Muscle layer of duodenum (tissue), 2 donors: ENCODE data around the gene AGBL4.

Experiments used
- H3K27ac ChIP-seq: one replicate; pipeline ENCODE4 v1.7.0; 2013; ENCODE audit warnings: mild to moderate bottlenecking, low read length
- H3K27me3 ChIP-seq: one replicate; pipeline ENCODE4 v1.7.0; 2013; ENCODE audit warnings: low read depth, mild to moderate bottlenecking, control low read depth, low read length
- H3K36me3 ChIP-seq, 2 donors: one replicate each; pipeline ENCODE4 v1.7.0; 2013; ENCODE audit warnings: low read length in 2 of 2, control low read depth in 1 of 2, mild to moderate bottlenecking in 1 of 2; ENCODE audit not compliant: insufficient read depth in 2 of 2, control insufficient read depth in 1 of 2
- H3K4me1 ChIP-seq, 2 donors: one replicate each; pipeline ENCODE4 v1.7.0; 2013; ENCODE audit warnings: low read length in 2 of 2, mild to moderate bottlenecking in 2 of 2, control low read depth in 1 of 2, moderate library complexity in 1 of 2; ENCODE audit not compliant: insufficient read depth in 2 of 2, control insufficient read depth in 1 of 2
- H3K4me3 ChIP-seq, 2 donors: one replicate each; pipeline ENCODE4 v1.7.0; 2013; ENCODE audit warnings: low read length in 2 of 2, low read depth in 1 of 2, mild to moderate bottlenecking in 1 of 2
- H3K9me3 ChIP-seq, 2 donors: one replicate each; pipeline ENCODE4 v1.7.0; 2013; ENCODE audit warnings: low read length in 2 of 2, control low read depth in 1 of 2, mild to moderate bottlenecking in 1 of 2; ENCODE audit not compliant: control insufficient read depth in 1 of 2
- donor health status: healthy.

AGBL4 gene

GRCh38 chr1:48758976-48759375 is 1264.8 kb downstream of the AGBL4 start:
- Histone ChIP-seq H3K27ac (no peak overlapping the region), H3K4me1 (peaks cover 3 to 4% of the 10 kb centered on the region in 2 donors)

GRCh38 chr1:48757363-48757762 is 1266.4 kb downstream of the AGBL4 start:
- no peak overlapping the region for H3K4me3 ChIP-seq
- no peaks in the 10 kb centered on the region for H3K27me3 ChIP-seq
- peaks cover 3 to 4% of the 10 kb centered on the region in 2 donors for H3K4me1 ChIP-seq
- H3K27ac ChIP-seq, result no peak overlapping the region
- H3K36me3 ChIP-seq, result peaks cover 8 to 33% of the 10 kb centered on the region in 2 donors
- no peaks in the 10 kb centered on the region for H3K9me3 ChIP-seq

More at GRCh38 chr1:48758976-48759375, 1264.8 kb downstream of the AGBL4 start:
- Histone ChIP-seq H3K4me3 (no peak overlapping the region), H3K27me3 (no peaks in the 10 kb centered on the region), H3K9me3 (no peaks in the 10 kb centered on the region), H3K36me3 (peaks cover 8 to 30% of the 10 kb centered on the region in 2 donors)

GRCh38 chr1:48756683-48757316 is 1267.0 kb downstream of the AGBL4 start:
- no peak overlapping the region for H3K4me3 ChIP-seq
- no peak overlapping the region for H3K27ac ChIP-seq
- H3K9me3 ChIP-seq, result no peaks in the 10 kb centered on the region
- no peaks in the 10 kb centered on the region for H3K27me3 ChIP-seq
- H3K4me1 ChIP-seq, result peaks cover 3 to 4% of the 10 kb centered on the region in 2 donors
- peaks cover 8 to 33% of the 10 kb centered on the region in 2 donors for H3K36me3 ChIP-seq

DNA sequence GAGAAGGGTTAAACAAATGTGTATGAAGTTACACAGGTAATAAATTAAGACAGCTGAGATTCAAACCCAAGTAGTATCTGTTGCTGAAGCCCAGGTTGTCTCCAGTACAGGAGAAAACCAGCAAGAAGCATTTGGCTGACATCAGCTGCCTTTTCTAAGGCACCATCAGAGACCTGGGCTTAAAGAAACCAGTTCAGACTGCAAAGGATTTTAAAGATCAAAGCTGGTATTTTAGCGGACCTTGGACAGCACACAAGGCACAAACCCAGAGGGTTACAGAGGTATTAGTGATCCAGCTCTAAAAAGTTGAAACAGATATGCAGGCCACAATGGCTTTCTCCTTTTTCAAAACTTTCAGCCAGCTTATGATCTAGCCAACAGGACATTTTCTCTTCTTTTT is 1270.5 kb downstream of the AGBL4 start:
- H3K4me1 ChIP-seq, result peaks cover 0 to 4% of the 10 kb centered on the region in 2 donors
- H3K27ac ChIP-seq, result no peak overlapping the region
- no peaks in the 10 kb centered on the region for H3K9me3 ChIP-seq
- peaks cover 4 to 36% of the 10 kb centered on the region in 2 donors for H3K36me3 ChIP-seq
- no peaks in the 10 kb centered on the region for H3K27me3 ChIP-seq
- H3K4me3 ChIP-seq, result no peak overlapping the region

DNA sequence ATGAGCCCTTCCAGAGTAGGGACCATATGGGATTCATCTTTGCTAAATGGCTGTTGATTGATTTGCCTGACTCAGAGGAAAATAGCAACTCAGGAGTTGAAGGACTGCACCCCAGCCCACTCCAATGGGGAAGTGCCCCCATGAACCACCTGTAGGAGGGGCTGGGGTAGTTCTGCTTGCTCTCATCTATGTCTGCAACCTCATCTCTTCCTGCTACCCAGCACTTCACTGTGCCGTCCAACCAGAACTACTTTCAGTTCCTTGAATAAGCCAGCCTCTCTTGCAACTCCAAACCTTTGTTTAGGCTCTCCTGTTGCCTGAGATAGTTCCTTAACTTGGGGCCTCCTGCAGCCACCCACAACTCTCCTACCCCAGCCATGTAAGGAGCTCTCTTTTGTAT is 1273.6 kb downstream of the AGBL4 start:
- Histone ChIP-seq H3K4me3 (no peak overlapping the region), H3K27me3 (no peaks in the 10 kb centered on the region), H3K27ac (no peak overlapping the region), H3K4me1 (peaks cover 0 to 4% of the 10 kb centered on the region in 2 donors), H3K9me3 (no peaks in the 10 kb centered on the region), H3K36me3 (peaks cover 5 to 37% of the 10 kb centered on the region in 2 donors)

- Histone ChIP-seq H3K9me3 (no peaks in the 10 kb centered on the region), H3K4me1 (peaks cover 0 to under 1% of the 10 kb centered on the region in 2 donors), H3K27ac (no peak overlapping the region), H3K4me3 (no peak overlapping the region), H3K36me3 (peaks cover 5 to 33% of the 10 kb centered on the region in 2 donors), H3K27me3 (no peaks in the 10 kb centered on the region)
Observed at GRCh38 chr1:48749068-48749467, 1274.7 kb downstream of the AGBL4 start.

- Histone ChIP-seq H3K36me3 (peaks cover 6 to 30% of the 10 kb centered on the region in 2 donors), H3K27ac (no peak overlapping the region), H3K4me3 (no peak overlapping the region), H3K4me1 (no peaks in the 10 kb centered on the region), H3K27me3 (no peaks in the 10 kb centered on the region), H3K9me3 (no peaks in the 10 kb centered on the region)
Observed at GRCh38 chr1:48746906-48747305, 1276.8 kb downstream of the AGBL4 start.

DNA sequence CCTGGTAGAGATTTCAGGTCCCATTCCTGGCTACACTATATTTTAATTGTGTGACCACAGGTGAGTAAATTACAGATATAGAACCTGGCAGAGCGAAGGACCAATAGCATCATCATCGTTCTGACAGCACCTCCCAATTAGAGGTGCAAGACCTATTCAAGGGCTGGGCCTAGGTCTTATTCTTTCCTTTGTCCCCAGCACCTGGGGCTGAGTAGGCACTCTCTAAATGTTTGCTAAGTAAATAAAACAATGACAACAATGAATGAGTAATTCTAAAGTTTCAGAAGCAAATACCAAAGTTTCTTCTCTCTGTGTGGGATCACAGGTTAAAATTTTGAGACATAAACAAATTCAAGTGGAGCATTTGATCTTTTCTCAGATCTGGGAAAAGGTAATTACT is 1279.7 kb downstream of the AGBL4 start:
- H3K9me3 ChIP-seq, result no peaks in the 10 kb centered on the region
- no peaks in the 10 kb centered on the region for H3K27me3 ChIP-seq
- H3K36me3 ChIP-seq, result peaks cover 8 to 28% of the 10 kb centered on the region in 2 donors
- no peak overlapping the region for H3K27ac ChIP-seq
- H3K4me3 ChIP-seq, result no peak overlapping the region
- no peaks in the 10 kb centered on the region for H3K4me1 ChIP-seq

GRCh38 chr1:48743480-48743879 is 1280.3 kb downstream of the AGBL4 start:
- H3K36me3 ChIP-seq, result peaks cover 8 to 27% of the 10 kb centered on the region in 2 donors
- no peak overlapping the region for H3K27ac ChIP-seq
- H3K4me3 ChIP-seq, result no peak overlapping the region
- H3K27me3 ChIP-seq, result no peaks in the 10 kb centered on the region
- no peaks in the 10 kb centered on the region for H3K4me1 ChIP-seq
- no peaks in the 10 kb centered on the region for H3K9me3 ChIP-seq

DNA sequence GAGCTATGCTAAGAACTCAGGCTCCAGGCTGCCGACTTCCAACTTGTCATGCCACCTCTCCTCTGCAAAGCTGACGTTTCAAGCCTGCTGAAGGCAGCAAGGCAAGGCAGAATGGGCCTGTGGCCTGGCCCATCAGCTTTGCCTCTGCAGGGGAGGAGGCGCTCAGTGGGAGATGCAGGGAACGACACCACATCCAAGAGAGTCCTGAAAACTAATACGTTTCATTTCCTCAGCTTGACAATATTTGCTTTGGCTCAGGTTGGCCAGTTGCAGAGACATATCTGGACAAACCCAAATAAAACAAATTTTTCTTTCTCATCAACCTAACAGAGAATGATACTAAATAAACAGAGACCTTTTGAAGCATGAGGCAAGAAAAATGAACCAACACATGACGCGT is 1282.4 kb downstream of the AGBL4 start:
- H3K9me3 ChIP-seq, result no peaks in the 10 kb centered on the region
- H3K4me1 ChIP-seq, result no peaks in the 10 kb centered on the region
- no peak overlapping the region for H3K4me3 ChIP-seq
- H3K36me3 ChIP-seq, result peaks cover 8 to 24% of the 10 kb centered on the region in 2 donors
- no peaks in the 10 kb centered on the region for H3K27me3 ChIP-seq
- H3K27ac ChIP-seq, result no peak overlapping the region

- Histone ChIP-seq H3K9me3 (no peaks in the 10 kb centered on the region), H3K4me3 (no peak overlapping the region), H3K27me3 (no peaks in the 10 kb centered on the region), H3K36me3 (peaks cover 11 to 27% of the 10 kb centered on the region in 2 donors), H3K4me1 (no peaks in the 10 kb centered on the region), H3K27ac (no peak overlapping the region)
Observed at GRCh38 chr1:48740621-48741020, 1283.1 kb downstream of the AGBL4 start.

DNA sequence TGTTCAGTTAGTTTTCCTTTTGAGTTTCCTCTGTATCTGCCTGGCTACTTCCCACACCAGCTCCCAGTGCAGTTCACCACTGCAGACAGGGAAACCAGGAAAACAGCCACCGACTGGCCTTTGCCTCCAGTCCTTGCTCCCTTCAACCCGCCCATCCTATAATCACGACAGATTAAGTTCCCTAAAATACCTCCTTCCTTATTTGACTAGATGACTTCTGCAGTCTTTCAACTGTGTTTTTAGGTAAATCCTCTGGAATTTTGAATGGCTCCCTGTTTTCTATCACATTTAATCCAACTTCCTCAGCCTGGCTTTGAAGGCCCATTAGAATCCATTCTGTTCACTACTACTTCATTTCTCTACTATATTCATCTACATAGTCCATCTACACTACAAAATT is 1284.7 kb downstream of the AGBL4 start:
- Histone ChIP-seq H3K27me3 (no peaks in the 10 kb centered on the region), H3K36me3 (peaks cover 8 to 33% of the 10 kb centered on the region in 2 donors), H3K4me1 (no peaks in the 10 kb centered on the region), H3K4me3 (no peak overlapping the region), H3K9me3 (no peaks in the 10 kb centered on the region), H3K27ac (no peak overlapping the region)
